ENCODE data around the gene ADD3.

The ADD3 gene

DNA sequence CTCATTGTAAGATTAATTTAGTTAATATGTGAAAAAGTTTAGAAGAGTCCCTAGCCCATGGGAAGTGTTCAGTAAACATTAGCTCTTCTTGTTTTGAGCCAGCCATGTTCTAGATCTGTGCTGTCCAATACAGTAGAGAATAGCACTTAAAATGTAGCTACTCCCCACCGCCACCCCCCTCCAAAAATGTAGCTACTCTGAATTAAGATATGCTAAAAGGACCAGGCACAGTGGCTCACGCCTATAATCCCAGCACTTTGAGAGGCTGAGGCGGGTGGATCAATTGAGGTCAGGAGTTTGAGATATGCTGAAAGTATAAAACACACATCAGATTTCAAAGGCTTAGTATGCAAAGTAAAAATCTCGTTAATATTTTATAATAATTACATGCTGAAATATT is 152.3 kb downstream of the ADD3 start:
- no peak for DNase-seq

DNA sequence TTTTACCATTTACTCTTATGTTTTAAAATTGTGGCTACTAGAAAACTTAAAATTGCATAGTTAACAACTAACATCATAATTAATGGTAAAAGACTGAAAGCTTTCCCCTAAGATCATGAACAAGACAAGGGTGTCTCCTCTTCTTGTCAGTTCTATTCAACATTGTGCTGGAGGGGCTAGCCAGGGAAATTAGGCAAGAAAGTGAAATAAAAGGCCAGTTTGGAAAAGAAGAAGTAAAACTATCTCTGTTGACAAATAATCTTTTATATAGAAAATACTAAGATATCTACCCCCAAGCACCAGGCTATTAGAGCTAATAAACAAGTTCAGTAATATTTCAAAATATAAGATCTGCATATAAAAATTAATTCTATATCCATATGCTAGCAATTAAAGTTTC is 152.7 kb downstream of the ADD3 start:
- DNase-seq: no peak

DNA sequence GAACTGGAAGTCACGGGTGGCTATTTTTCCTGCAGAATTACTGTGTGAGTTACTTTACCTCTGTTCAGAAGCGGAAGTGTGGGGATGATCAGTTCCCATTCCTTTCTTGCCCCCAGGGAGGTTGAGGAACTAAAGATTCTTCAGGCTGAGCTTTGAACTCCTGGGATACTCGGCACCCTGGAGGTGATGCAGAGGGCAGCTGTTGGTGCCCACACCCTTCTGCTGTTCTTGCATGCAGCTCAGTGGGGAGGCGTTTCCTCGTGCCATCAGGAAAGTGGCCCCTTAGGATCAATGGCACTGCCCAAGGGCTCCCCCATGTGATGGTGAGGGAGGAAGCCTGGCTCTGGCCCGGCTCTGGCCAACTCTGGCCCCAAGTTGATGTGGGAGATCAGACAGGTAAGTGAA is 155.0 kb downstream of the ADD3 start:
- no peak for DNase-seq

DNA sequence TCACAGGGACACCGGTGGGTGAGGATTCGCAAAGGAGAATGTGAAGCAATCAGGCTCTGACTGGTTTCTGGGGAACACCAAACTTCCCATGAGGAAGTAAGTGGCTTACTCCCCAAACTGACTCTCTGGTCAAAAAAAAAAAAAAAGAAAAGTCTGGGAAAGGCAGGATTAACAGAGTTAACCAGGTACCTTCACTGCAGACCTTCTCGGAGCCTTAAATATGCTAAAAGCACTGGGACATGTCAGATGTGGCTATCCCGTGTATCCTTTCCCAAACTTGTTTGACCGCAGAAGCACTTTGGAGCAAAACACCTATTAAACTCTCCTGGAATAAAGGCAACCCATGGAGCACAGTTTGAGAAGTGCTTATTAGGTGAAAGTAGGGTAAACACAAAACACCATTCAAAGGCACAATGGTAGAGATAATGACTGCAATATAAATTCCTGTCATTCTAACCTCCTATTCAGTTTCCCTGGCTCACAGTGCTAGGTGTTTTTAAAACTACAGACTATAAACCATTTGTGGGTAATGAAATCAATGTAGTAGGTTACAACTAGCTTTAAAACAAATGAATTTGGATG is 155.5 kb downstream of the ADD3 start:
- no peak for DNase-seq

DNA sequence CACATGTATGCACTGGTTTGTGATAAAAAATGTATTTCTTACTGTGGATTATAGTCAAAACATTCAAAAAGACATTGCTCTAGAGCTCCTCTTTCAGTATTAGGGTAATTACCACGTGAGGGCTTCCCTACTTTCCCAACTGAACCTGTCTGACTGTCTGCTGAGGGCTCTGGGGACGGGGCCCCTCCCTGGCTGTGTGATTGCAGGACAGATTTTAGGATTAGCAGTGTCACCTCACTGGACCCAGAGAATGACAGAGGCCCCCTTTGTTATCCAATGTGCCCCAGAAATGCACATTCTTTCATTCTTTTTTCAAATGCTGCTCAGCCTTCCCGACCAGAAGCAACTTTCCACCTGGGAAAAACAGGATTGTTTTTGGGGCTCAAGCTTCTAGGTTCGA is 156.1 kb downstream of the ADD3 start:
- no peak for DNase-seq

DNA sequence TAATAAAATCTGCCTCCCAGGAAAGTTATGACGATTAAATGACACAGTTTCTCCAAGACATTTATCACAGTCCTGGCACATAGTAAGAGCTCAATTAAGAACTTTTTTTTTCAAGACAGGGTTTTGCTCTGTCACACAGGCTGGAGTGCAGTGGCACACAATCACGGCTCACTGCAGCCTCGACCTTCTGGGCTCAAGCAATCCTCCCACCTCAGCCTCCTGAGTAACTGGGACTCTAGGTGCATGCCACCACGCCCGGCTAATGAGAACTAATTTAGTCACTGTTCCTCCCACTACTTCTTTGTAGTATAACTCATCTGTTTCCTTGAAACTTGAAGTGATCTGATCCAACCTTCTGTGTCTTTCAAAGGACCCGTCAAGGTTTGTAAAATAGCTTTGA is 157.5 kb downstream of the ADD3 start:
- DNase-seq: no peak

DNA sequence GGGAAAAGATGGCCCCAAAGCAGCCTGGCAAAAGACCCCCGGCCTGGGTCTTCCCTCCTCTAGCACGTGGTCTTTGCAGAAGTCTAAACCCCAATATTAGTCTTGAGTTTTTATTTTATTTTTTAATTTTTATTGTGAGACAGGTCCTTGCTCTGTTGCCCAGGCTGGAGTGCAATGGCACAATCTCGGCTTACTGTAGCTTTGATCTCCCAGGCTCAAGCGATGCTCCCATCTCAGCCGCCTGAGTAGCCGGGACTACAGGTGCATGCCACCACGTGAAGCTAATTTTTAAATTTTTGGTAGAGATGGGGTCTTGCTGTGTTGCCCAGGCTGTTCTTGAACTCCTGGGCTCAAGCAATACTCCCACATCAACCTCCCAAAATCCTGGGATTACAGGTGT is 159.4 kb downstream of the ADD3 start:
- DNase-seq: no peak

DNA sequence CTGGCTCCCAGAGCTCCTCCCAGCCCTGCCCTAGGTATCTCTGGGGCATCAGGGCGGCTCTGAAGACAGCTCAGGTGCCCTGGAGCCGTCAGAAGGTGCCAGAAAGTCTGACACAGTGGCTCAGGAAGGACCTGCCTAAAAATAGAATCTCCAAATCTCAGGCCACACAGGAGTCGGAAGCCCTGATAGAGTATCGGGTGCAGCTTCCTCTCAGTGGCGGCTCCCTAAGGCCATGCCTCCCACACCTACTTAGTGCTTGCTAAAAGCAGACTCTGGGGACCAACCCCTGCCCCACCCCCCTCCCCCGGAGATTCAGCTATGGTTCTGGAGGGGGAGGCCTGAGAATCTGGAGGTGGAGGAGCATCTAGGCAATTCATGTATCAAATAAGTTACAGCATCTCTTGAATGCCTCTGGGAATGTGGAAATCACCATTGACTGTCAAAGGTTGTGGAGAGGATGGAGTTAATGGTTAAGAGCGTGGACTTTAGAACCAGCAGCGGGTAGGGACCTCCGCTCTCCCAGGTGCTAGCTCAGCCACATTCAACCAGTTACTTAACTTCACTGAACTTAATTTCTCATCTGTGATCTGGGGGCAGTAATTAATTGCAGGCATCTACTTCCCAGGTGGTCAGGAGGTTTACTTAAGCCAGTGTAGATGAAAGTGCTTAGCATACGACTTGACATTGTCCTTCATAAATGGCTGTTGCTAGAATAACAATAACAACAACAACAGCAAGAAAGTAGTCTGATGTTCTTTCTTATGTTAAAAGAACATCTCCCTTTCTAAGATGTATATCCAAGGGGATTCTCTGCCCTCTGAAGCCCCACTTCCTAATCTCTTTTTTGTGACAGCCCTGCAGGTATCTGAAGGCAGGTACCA is 161.1 kb downstream of the ADD3 start:
- no peak for DNase-seq

DNA sequence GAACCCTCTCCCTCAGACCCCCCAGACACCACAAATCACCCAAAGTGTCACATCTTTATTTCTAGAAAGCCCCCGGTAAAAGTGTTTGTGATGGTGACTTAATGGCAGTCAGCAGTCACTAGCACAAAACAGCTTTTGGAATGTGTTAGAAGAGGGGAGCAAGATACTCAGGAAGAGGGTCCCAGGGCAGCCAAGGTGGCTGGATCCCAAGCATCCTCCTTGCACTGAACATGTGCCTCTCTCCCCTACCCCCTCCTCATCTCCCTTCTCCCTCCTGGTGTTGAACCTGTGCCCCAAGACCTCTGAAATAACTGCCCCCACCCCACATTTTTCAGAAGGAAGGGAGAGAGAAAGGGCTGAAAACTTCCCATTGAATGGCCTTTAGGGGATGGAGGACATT is 161.8 kb downstream of the ADD3 start:
- no peak for DNase-seq

DNA sequence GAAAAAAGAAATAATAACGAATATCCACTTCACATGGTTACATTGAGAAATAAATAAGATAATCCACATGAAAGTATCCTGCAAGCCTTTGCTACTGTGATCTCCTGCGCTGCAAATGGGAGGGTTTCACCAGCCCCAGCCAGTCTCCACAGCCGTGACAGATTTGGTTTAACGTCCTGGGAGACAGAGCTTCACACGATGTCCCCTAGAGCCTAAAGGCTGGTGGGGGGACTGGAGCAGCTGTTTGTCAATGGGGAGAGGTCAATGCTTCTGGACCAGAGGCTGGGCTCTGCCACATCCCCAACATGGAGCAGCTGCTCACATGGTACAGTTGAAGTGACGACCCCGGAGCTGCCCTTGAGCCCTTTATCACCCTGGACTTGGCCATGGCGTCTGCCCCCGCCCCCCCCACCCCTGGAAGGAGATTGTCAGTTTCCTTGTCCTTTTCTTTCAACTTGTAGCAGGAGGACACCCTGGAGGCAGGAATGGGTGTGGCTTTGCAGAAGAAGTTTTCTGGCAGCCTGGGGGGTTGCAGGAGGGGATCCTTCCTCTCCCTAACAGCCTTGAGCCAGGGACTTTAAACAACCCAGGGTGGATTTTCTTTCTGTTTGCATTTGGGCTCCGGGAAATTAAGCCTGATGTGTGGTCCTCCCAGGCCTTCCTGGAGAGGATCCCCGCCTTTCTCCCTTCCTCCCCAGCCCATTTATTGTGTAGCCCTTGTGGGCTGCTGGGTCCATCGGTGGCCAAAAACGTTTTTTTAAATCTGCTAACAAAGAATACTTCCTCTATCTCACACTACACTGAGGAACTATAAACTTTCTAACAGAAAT is 162.6 kb downstream of the ADD3 start:
- DNase-seq: no peak

DNA sequence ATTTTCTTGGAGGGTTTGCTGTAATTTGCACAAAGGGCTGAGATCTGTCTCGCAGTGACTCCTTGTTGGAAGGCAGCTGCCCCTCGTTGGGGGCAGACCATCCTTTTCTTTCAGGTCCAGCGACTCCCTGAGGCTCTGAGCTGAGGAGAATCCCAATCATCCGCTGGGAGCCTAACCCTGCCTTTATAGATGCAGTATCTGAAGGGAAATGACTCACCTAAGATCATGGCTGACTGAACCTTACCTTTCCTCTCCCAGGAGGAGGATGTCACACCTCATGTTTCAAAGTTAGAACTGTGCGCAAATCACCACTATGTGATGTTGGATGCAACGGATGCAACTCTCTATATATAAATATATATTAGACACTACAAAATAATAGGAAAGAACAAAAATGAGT is 163.2 kb downstream of the ADD3 start:
- DNase-seq: no peak

DNA sequence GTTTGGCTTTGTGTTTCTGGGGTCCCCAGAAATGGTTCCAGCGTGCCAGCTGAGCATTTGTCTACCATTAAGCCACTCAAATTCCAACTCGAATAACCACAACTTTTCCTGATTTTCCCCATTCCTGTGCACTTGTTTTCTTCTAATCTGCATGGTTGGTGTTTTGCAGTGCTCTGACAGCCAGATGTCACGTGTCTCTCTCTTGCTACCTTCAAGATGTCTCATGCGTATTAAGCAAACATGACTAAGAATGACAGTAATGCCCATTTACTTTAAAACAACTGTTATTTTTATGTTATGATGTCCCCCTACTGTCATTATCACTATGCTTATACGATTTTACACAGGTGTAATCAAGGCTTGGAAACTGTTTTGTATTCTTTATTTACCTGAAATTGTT is 164.4 kb downstream of the ADD3 start:
- no peak for DNase-seq

DNA sequence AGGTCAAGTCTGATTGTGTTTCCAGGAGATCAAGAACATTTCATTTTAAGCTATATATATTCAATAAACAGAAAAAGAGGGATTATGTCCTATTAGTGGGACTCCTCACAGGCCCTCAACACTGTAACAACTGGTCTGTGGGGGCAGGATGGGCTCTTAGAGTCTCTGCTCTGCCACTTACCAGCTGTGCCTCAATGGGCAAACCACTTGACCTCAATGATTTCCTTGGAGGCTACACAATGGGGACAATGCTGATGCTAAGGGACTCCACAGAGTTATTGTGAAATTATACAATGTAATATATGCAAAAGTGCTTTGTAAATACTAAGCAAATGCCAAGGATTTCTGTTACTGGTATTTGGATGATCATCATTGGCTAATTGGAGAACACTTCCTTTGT is 166.4 kb downstream of the ADD3 start:
- no peak for DNase-seq

DNA sequence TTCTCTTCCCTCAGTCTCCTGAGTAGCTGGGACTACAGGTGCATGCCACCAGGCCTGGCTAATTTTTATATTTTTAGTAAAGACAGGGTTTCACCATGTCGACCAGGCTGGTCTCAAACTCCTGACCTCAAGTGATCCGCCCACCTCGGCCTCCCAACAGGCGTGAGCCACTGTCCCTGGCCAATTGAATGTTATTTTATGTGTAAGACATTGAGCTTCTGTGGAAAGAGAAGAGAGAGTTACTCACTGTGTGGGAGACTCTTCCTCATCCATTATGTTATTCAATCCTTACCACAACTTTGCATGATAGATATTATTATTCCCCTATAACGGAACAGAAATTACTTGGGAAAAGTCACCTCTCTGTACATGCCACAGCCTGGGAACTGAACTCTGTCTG is 167.0 kb downstream of the ADD3 start:
- no peak for DNase-seq

DNA sequence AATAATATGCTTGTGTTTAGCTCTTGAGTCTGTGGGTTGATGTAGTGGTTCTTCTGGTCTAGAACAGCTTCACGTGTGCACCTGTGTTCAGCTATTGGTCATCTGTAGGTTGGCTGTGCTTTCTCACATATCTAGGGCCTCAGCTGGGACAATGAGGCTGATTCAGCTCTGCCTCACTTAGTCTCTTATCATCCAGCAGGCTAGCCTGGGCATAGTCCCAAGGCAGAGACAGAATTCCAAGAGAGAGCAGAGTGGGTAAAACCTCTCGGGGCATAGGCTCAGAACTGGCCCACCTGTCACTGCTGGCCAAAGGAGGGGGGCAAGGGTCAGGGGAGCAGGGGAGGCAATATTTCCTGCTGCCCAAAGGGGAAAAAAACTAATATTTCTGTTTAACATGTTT is 167.6 kb downstream of the ADD3 start:
- DNase-seq: no peak

DNA sequence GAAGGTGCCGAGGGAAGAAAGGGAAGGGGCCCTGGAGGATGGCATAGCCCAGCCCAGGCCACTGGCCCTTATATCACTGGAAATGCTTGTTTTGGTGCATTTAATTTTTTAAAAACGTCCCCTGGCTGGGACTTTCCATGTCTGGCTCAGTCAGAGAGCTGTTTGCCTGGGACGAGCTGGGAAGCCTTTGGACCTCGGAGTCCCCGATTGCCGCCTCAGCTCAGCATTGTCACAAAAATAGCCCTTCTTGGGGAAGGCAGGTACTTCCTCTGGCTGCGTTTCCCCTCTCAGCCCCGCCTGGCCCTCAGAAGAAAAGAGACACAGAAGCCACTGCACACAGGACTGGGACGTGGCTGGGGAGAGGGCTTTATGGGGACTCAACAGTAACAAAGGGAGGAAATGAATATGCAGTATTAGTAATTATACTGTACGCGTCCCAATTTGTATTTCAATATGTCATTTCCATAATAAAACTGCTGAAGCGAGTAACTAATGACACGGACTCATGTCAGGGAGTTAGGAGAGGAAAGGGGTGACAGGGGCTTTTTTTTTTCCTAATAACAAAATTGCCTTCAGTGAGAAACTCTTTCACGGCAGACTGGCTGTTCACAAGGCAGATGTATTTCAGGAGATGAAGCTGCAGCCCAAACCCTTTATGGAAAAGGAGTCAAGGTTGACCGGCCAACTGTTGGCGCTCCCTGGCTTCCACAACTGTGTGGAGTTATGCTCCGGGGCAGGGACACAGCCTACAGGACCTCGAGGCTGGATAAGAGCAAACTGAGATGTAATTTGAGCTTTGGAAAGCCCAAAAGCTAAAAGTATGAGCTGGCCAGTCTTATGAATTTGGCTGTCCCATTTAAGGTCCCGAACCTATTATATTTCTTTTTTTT is 168.6 kb downstream of the ADD3 start:
- no peak for DNase-seq

DNA sequence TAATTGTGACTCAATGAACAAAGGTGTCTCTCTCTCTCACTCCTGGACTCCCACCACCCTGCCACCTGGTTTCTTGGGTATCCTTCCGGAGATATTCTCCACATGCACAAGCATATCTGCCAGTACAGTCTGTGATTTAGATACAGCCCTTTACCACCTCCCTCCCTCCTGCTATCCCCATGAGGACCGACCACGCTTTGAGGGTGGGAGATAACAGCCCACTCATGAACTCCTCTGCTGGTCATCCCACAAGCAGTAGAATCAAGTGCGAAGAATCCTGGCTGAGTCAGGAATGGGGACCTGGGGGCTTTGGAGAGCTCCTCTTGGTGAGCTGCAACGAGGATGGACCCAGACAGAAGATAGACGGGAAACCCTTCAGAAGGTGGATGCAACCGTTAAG is 171.4 kb downstream of the ADD3 start:
- DNase-seq: no peak

DNA sequence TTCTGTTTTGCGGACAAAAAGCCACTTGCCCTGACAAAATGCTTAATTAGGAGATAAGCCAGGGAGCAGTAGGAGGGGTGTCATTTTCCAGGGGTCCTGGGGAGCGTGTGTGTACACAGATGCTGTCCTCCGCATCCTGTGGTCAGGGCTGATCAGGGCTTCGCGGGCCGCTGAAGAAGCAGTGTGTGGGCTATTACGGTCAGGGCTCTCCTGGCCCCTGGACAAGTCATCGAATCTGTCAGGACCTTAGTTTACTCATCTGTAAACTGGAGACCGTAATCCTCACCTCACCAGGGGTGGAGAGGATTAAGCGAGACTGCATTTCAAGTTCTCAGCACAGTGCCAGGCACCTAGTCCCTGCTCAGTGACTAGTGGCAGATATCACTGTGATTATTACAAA is 173.7 kb downstream of the ADD3 start:
- DNase-seq: no peak

DNA sequence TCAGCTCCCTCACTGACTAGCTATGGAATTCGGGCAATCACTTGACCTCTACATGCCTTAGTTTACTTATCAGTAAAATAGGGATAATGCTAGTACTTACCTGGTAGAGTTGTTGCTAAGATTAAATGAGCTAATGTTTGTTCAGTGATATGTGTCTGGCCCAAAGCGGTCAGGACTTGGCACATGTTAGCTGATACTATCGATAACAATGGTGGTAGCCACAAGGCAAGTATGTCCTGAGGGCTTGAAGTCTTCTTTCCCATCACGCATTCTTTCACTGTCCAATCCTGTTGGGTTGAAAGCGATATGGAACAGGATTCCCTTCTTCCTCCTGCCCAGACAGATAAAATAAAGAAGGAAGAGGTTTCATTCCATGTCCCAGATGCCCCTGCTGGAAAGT is 174.1 kb downstream of the ADD3 start:
- no peak for DNase-seq

DNA sequence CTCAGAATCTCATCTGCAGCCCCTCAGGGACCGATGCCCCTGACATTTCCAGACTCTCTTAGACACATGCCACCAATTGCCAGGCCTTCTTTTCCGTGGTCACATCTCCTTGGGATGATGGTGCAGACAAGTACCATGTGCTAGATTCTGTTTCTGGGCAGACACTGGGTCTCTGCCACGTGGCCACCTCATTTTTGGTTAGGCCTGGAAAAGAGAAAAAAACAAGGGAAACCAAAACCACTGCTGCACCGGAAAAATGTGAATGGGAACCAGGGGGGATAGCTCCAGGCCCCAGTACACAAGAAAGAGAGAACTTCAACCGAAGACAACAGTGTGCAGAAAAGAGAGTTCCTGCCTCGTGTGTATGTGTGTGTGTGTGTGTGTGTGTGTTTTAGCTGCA is 176.6 kb downstream of the ADD3 start:
- no peak for DNase-seq
